Activated naive CD4-positive, alpha-beta T cell treated with anti-CD3 and anti-CD28 coated beads, Interleukin-2, amount 10 ng/mL, durations not matched to agents 7 days and 5 days (primary cell): ENCODE results near the gene ATG13.
A peak's percentile ranks its signal among the peaks of the same experiment; 100 is the strongest.

Source experiments
- CTCF ChIA-PET: fragments of 350-600 bp; sonication (Branson Sonifier 250); formaldehyde crosslinking; loops from one replicate; lab custom pipeline; 2021; ENCODE audit warnings: antibody characterized with exemption; lab: Charles Lee
- DNase-seq: peaks from one replicate; pipeline ENCODE4 v3.0.0-alpha.2; 2020
- H3K27ac Mint-ChIP-seq: one replicate; pipeline ENCODE4 v1.8.0; 2021; ENCODE audit warnings: mild to moderate bottlenecking, moderate library complexity, mixed read lengths
- H3K27me3 Mint-ChIP-seq: one replicate; pipeline ENCODE4 v1.8.0; 2021; ENCODE audit warnings: mild to moderate bottlenecking, mixed read lengths
- H3K36me3 Mint-ChIP-seq: one replicate; pipeline ENCODE4 v1.8.0; 2021; ENCODE audit warnings: mixed read lengths
- H3K4me1 Mint-ChIP-seq: one replicate; pipeline ENCODE4 v1.8.0; 2021; ENCODE audit warnings: mixed read lengths
- H3K4me3 Mint-ChIP-seq: one replicate; pipeline ENCODE4 v1.8.0; 2021; ENCODE audit warnings: mild to moderate bottlenecking, moderate library complexity, mixed read lengths
- H3K9me3 Mint-ChIP-seq: one replicate; pipeline ENCODE4 v1.8.0; 2021; ENCODE audit warnings: mixed read lengths

The ATG13 gene

DNA sequence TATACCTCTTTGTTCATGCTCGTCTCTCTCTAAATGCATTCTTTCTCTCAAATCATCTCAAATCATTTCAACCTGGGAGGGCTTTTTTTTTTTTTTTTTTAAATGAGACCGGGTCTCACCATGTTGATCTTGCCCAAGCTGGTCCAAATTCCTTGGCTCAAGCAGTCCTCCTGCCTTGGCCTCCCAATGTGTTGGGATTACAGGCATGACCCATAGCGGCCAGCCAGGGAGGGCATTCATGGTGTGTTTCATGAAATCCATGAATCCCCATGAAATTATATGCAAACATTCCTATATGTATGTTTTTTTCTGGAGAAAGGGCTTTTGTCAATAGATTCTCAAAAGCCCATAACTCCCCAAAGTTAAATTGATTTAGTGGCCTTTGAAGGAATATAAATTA, 26.2 kb downstream of the ATG13 start:
- H3K4me1 Mint-ChIP-seq: peaks cover 18% of the 10 kb centered on the region
- no peaks in the 10 kb centered on the region for H3K27me3 Mint-ChIP-seq
- H3K4me3 Mint-ChIP-seq: no peak overlapping the region
- CTCF ChIA-PET: interaction anchor here (1.3 kb wide), 1 partner anchor 126 kb away, joined by 3 read pairs; no protein-coding TSS in a partner anchor
- H3K27ac Mint-ChIP-seq: no peak overlapping the region
- H3K36me3 Mint-ChIP-seq: peaks cover 43% of the 10 kb centered on the region
- DNase-seq: no peak
- H3K9me3 Mint-ChIP-seq: peaks cover 5% of the 10 kb centered on the region

DNA sequence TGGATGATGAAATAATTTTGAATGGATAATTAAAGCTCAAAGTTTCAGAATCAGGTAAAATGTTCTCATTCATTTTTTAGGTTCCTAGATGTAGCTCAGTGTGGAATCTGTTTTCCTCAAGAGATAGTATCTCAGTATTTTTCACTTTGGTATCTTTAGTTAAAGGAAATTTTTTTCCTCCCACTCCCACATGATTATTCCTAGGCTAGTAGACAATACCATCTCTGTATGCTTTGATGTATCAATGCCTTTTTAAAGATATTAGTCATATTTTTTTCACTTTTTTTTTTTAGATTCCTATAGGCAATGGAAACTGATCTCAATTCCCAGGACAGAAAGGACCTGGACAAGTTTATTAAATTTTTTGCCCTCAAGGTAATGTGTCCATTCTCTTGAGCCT, 26.6 kb downstream of the ATG13 start:
- no peak overlapping the region for H3K4me3 Mint-ChIP-seq
- peaks cover 43% of the 10 kb centered on the region for H3K36me3 Mint-ChIP-seq
- H3K9me3 Mint-ChIP-seq: peaks cover 5% of the 10 kb centered on the region
- no peaks in the 10 kb centered on the region for H3K27me3 Mint-ChIP-seq
- H3K4me1 Mint-ChIP-seq: peaks cover 18% of the 10 kb centered on the region
- CTCF ChIA-PET: interaction anchor here (1.3 kb wide), 1 partner anchor 127 kb away, joined by 3 read pairs; no protein-coding TSS in a partner anchor
- DNase-seq: no peak
- no peak overlapping the region for H3K27ac Mint-ChIP-seq

DNA sequence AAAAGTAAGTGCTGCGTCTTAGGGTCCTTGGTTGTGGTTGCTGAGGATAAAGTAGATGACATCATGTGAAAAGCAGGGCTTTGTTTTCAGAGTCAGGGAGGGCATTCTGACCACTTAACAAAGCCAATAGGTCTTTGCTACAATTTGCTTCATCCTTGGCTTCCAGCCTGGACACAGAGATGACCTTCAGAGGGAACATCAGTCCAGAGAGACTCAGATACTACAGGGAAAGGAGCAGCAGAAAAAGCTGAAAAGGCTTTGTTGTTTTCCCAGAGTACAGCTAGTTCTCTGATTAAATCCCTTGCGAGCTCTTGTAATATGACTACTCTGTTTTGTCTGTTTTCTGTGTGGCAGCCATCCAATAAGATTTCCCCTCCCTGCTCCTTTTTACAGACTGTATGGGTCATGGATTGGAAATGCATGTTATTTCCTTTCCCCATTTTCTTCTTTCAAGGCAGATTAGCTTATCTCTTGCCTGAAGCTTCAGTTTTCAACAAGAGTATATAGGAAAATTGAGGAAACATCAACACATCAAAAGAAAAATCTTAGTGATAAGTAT, 31.9 kb downstream of the ATG13 start:
- Mint-ChIP-seq H3K4me1 (no peaks in the 10 kb centered on the region), H3K4me3 (no peak overlapping the region), H3K27ac (peak overlapping the region; percentile 39), H3K27me3 (no peaks in the 10 kb centered on the region), H3K36me3 (peaks cover 36% of the 10 kb centered on the region), H3K9me3 (no peaks in the 10 kb centered on the region)
- CTCF ChIA-PET: interaction anchor here (1.2 kb wide), 1 partner anchor 22 kb away, joined by 3 read pairs; no protein-coding TSS in a partner anchor
- no peak for DNase-seq

DNA sequence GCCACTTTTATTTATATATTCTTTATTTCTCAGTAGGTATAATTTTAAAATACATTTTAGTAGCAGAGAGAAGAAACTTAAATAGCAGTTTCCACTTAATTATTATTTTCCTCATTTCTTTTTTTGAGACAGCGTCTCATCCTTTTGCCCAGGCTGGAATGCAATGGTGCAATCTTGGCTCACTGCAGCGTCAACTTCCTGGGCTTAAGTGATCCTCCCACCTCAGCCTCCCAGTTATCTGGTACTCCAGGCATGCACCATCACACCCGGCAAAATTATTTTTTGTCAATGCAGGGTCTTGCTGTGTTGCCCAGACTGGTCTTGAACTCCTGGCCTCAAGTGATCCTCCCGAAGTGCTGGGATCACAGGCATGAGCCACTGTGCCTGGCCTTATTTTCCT, 38.3 kb downstream of the ATG13 start:
- Mint-ChIP-seq H3K9me3 (no peaks in the 10 kb centered on the region), H3K36me3 (peaks cover 43% of the 10 kb centered on the region), H3K4me1 (no peaks in the 10 kb centered on the region), H3K4me3 (no peak overlapping the region), H3K27ac (no peak overlapping the region), H3K27me3 (no peaks in the 10 kb centered on the region)
- CTCF ChIA-PET: no interaction called here
- no peak for DNase-seq

DNA sequence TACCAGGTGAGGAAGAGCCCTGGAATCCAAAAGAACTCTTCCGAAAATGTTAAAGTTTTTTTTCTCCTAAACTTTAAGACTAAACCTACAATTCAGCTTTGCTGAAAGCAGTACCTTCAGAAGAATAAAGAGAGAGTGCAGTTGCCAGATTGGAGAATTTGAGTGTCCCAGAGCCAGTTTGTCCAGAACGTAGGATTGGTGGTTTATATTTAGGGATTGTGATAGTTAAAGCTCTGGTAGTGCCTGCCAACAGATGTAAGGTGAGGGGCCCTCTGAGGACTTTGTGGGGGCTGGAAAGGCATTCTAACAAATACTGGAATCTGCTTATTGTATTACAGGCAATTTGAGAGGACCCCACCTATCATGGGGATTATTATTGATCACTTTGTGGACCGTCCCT, 39.8 kb downstream of the ATG13 start:
- CTCF ChIA-PET: no interaction called here
- H3K27me3 Mint-ChIP-seq: no peaks in the 10 kb centered on the region
- DNase-seq: no peak
- H3K27ac Mint-ChIP-seq: no peak overlapping the region
- no peaks in the 10 kb centered on the region for H3K4me1 Mint-ChIP-seq
- no peak overlapping the region for H3K4me3 Mint-ChIP-seq
- no peaks in the 10 kb centered on the region for H3K9me3 Mint-ChIP-seq
- peaks cover 33% of the 10 kb centered on the region for H3K36me3 Mint-ChIP-seq

DNA sequence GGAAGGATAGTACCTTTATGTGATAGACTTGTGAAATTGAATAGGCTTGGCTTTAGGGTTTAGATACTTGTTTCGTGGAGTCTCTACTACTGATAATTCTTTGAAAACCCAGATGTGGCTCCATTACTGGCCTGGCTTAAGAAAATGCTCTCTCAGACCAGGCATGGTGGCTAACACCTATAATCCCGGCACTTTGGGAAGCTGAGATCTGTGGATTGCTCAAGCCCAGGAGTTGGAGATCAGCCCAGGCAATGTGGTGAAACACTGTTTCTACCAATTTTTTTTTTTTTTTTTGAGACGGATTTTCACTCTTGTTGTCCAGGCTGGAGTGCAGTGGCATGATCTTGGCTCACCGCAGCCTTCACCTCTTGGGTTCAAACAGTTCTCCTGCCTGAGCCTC, 40.9 kb downstream of the ATG13 start:
- H3K9me3 Mint-ChIP-seq: no peaks in the 10 kb centered on the region
- DNase-seq: no peak
- H3K27me3 Mint-ChIP-seq: no peaks in the 10 kb centered on the region
- H3K36me3 Mint-ChIP-seq: peaks cover 40% of the 10 kb centered on the region
- CTCF ChIA-PET: no interaction called here
- H3K4me3 Mint-ChIP-seq: no peak overlapping the region
- H3K27ac Mint-ChIP-seq: peak overlapping the region; percentile 28
- H3K4me1 Mint-ChIP-seq: peaks cover under 1% of the 10 kb centered on the region

DNA sequence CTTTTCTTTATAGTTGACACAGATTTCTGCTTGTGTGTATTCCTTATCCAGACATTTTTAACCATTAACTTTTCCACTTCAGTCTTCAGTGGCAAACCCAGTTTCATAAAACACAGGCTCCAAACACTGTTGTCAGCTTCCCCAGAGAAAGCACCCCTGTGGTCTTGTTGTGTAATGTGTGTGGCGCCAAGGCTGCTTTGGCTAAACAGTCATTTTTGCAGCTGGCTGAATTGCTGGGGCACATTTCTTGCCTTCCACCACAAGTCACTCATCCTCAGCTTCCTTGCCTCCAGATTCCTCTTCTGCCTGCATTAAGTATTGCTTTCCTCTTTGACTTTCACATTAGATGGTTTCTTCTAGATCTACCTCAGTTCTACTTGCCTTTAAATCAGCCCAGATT, 42.6 kb downstream of the ATG13 start:
- CTCF ChIA-PET: interaction anchor here (1.7 kb wide), 1 partner anchor 13 kb away, joined by 3 read pairs; no protein-coding TSS in a partner anchor
- Mint-ChIP-seq H3K4me1 (peaks cover 7% of the 10 kb centered on the region), H3K4me3 (no peak overlapping the region), H3K27me3 (no peaks in the 10 kb centered on the region), H3K9me3 (no peaks in the 10 kb centered on the region), H3K27ac (no peak overlapping the region), H3K36me3 (peaks cover 49% of the 10 kb centered on the region)
- DNase-seq: no peak

DNA sequence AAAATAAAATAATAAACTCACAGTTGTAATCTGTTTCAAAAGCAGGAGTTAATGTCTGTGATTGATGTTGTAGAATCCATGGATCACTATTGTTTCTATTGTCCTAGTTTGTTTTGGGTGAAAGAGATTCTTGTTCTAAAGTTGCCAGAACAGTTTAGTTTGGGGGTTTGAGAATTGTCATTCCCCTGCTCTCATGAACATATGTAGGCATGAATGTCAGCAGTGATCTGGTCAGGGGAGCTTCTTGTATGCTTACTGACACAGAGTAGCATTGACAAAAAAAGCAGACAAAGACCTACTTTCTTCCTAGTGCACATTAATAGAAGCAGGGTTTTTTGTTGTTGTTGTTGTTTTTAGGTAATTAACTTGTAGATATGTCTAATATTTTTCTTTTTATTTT, 44.5 kb downstream of the ATG13 start:
- no peak overlapping the region for H3K27ac Mint-ChIP-seq
- no peak for DNase-seq
- CTCF ChIA-PET: interaction anchor here (1.3 kb wide), 1 partner anchor 9 kb away, joined by 5 read pairs; no protein-coding TSS in a partner anchor

DNA sequence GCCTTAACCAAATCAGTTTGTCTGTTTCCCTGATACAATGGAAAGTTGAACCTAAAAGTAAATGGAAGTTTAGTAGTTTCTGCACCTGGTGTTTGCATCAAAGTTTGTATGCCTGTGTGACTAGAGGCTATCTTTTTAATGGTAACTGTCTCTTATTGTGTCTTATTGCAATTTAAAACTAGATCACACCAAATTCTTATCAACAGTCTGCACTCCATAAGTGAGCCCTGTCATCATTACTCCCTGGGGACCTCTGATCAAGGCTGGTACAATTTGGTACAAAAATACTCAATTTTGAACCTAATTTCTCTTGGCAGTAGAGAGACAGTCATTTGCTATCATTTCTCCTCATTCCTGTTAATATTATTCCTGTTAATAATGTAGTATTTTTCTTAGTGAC, 45.0 kb downstream of the ATG13 start:
- Mint-ChIP-seq H3K27ac (no peak overlapping the region), H3K4me1 (peaks cover 7% of the 10 kb centered on the region), H3K4me3 (no peak overlapping the region), H3K27me3 (no peaks in the 10 kb centered on the region), H3K9me3 (no peaks in the 10 kb centered on the region), H3K36me3 (peaks cover 59% of the 10 kb centered on the region)
- DNase-seq: no peak
- CTCF ChIA-PET: interaction anchor here (0.6 to 1.3 kb wide), 2 partner anchors 9 to 222 kb away, joined by 3 to 5 read pairs; no protein-coding TSS in a partner anchor

More for the DNA sequence above, 44.5 kb downstream of the ATG13 start:
- Mint-ChIP-seq H3K9me3 (no peaks in the 10 kb centered on the region), H3K27me3 (no peaks in the 10 kb centered on the region), H3K4me3 (no peak overlapping the region), H3K4me1 (peaks cover 7% of the 10 kb centered on the region), H3K36me3 (peaks cover 59% of the 10 kb centered on the region)

DNA sequence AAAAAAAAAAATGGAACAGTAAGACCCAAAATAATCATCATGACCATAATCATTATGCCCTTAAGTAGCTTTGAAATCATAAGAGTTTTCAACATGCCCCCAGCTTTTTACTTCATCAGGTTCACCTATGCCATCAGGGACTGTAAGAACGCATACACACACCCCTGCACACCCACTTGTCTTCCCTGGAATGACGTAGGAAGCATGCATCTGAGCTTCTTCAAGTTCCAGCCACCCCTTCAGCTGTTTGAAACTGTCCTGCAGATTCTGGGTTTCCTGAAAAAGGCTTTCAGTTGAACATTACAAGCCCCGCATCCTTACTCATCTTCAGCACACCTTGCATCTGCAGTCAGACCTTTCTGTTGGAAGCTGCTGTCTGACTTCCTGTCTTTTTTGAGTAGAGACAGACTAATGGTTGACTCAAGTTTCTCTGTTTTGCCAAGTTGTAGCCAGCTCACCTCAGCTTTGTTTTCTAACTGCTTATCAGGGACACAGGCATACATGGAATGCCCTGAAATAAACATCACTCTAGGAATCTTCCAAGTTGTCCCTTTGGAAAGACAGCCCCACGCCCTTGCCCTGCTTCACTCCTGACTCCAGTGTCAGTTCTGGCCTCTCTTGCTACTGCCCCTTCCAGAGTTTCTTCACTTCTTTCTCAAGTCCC, 46.1 kb downstream of the ATG13 start:
- CTCF ChIA-PET: interaction anchor here (0.6 kb wide), 1 partner anchor 223 kb away, joined by 3 read pairs; no protein-coding TSS in a partner anchor
- Mint-ChIP-seq H3K4me3 (no peak overlapping the region), H3K27me3 (no peaks in the 10 kb centered on the region), H3K27ac (peak overlapping the region; percentile 56), H3K4me1 (peaks cover 7% of the 10 kb centered on the region), H3K9me3 (no peaks in the 10 kb centered on the region), H3K36me3 (peaks cover 50% of the 10 kb centered on the region)
- no peak for DNase-seq

DNA sequence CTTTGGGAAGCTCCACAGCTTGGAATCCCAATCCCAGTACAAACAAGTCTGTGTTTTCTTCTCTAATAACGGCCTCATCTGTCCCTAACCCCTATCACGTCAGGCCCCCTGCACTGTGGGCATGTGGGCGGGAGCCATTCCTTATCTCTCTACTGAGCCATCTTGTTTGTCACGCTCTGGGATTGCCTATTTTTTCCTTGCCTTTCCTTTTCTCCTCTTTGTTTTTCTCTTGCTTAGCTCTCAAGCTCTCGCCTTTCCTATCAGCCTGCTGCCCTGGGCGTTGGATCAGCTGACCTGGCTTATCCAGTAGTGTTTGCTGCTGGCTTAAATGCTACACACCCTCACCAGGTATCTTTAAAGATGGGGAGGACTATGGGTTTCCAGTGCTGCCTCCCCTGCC, 47.3 kb downstream of the ATG13 start:
- CTCF ChIA-PET: no interaction called here
- Mint-ChIP-seq H3K4me1 (peaks cover 15% of the 10 kb centered on the region), H3K27me3 (no peaks in the 10 kb centered on the region), H3K36me3 (peaks cover 53% of the 10 kb centered on the region), H3K27ac (no peak overlapping the region), H3K9me3 (no peaks in the 10 kb centered on the region), H3K4me3 (no peak overlapping the region)
- DNase-seq: no peak

DNA sequence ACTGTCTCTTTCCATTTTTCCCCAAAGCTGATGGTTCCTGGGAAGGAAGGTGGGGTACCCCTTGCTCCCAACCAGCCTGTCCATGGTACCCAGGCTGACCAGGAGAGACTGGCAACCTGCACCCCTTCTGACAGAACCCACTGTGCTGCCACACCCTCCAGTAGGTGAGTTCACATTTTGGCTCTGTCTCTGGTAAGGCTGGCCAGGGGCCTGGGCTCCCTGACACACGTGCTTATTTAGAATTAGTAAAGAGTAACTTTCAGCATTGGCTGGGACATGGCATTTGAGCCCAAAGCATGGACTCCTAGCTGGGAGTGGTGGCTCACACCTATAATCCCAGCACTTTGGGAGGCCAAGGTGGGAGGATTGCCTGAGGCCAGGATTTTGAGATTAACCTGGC, 48.0 kb downstream of the ATG13 start:
- no peak overlapping the region for H3K4me3 Mint-ChIP-seq
- no peak overlapping the region for H3K27ac Mint-ChIP-seq
- CTCF ChIA-PET: no interaction called here
- no peaks in the 10 kb centered on the region for H3K27me3 Mint-ChIP-seq
- no peaks in the 10 kb centered on the region for H3K9me3 Mint-ChIP-seq
- peaks cover 22% of the 10 kb centered on the region for H3K4me1 Mint-ChIP-seq
- DNase-seq: no peak
- peaks cover 53% of the 10 kb centered on the region for H3K36me3 Mint-ChIP-seq

DNA sequence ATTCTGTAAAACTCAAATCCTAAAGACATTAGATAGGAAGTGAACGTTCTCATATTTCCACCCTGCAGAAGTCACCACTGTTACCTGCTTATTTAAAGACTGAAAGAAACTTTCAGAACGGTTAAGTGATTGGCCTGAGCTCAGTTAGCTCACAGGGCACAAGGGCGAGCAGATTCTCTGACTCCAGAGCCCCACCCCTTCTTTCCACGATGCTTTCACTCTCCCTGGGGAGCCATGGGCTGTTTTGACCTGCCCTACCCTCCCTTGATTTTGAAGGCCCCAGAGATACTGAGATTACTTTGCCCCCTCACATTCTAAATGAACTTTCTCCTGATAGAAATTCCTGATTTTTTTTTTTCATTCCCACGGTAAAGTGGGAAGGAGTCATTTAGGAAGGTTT, 49.2 kb downstream of the ATG13 start:
- Mint-ChIP-seq H3K4me3 (no peak overlapping the region), H3K27ac (no peak overlapping the region), H3K36me3 (peaks cover 57% of the 10 kb centered on the region), H3K4me1 (peaks cover 32% of the 10 kb centered on the region), H3K27me3 (no peaks in the 10 kb centered on the region), H3K9me3 (no peaks in the 10 kb centered on the region)
- no peak for DNase-seq
- CTCF ChIA-PET: interaction anchor here (0.7 kb wide), 1 partner anchor 14 kb away, joined by 3 read pairs; no protein-coding TSS in a partner anchor

DNA sequence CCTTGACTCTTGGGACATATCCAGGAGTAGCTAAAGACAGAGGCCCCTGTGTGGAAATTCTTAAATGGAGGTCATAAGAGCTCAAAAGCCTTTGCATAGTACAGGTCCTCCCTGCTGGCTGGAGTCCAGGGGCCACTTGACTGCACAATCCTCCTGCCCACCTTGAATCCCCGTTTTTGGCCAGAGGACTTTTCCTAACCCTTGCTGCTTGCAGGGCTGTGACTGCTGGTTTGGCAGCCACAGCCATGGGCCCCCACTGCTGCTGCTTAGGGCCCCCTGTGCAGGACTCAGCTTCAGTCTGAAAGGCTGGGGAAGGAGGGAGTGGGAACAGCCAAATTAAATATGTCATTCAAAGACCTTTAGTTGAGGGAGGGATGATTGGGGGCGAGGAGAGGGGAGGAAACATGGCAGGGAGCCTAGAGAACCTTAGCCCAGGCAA, 49.7 kb downstream of the ATG13 start:
- Mint-ChIP-seq H3K4me3 (no peak overlapping the region), H3K4me1 (peaks cover 38% of the 10 kb centered on the region), H3K27me3 (no peaks in the 10 kb centered on the region), H3K9me3 (no peaks in the 10 kb centered on the region), H3K27ac (peak overlapping the region; percentile 37), H3K36me3 (peaks cover 63% of the 10 kb centered on the region)
- CTCF ChIA-PET: interaction anchor here (0.7 kb wide), 1 partner anchor 14 kb away, joined by 3 read pairs; no protein-coding TSS in a partner anchor
- no peak for DNase-seq
